HepG2 (cell line): ENCODE results near the gene TANGO2. TPM values are rescaled to one million over a fixed set of nuclear protein-coding genes. Genes with fewer than 3 reads are reported as not detected.
A peak's percentile ranks its signal among the peaks of the same experiment; 100 is the strongest.

ENCODE experiments used
- ELF1 ChIP-seq: sonication (generic); formaldehyde crosslinking; IDR thresholded peaks from 2 replicates; pipeline ENCODE4 v1.4.0; 2020; ENCODE audit warnings: missing genetic modification reagents
- FLYWCH1 ChIP-seq: sonication (generic); formaldehyde crosslinking; IDR thresholded peaks from 2 replicates; pipeline ENCODE4 v1.8.1; 2023; ENCODE audit warnings: mild to moderate bottlenecking, missing genetic modification reagents
- HMG20B ChIP-seq: conservative IDR thresholded peaks from 2 replicates; pipeline ENCODE4 v1.6.1; 2016; ENCODE audit warnings: missing genetic modification reagents, missing compliant biosample characterization
- HNRNPH1 ChIP-seq: fragments of 200-400 bp; formaldehyde crosslinking; optimal IDR thresholded peaks from 2 replicates; pipeline ENCODE3; 2017; ENCODE audit warnings: mild to moderate bottlenecking, low read depth, low read length
- KAT2B ChIP-seq: fragments of 150-350 bp; IDR thresholded peaks from 2 replicates; pipeline ENCODE4 v1.6.1; 2014; ENCODE audit warnings: low read depth, low read length, borderline replicate concordance
- LCORL ChIP-seq, 2 experiments: fragments of 450-650 bp in 1 of 2; sonication (generic) in 1 of 2; formaldehyde crosslinking in 1 of 2; IDR thresholded peaks; 2 replicates each; pipeline versions ENCODE4 v1.5.0 to v1.6.1; 2017 to 2020; ENCODE audit warnings: antibody characterized with exemption in 1 of 2, missing genetic modification reagents in 1 of 2
- MEF2D ChIP-seq: sonication (generic); formaldehyde crosslinking; IDR thresholded peaks from 2 replicates; pipeline ENCODE4 v1.5.1; 2020; ENCODE audit warnings: mild to moderate bottlenecking, missing genetic modification reagents
- PAWR ChIP-seq: sonication (generic); formaldehyde crosslinking; IDR thresholded peaks from 2 replicates; pipeline ENCODE4 v1.4.0; 2020; ENCODE audit warnings: missing genetic modification reagents, mild to moderate bottlenecking, borderline replicate concordance
- SMYD3 ChIP-seq: sonication (generic); formaldehyde crosslinking; IDR thresholded peaks from 2 replicates; pipeline ENCODE4 v1.8.1; 2023; ENCODE audit warnings: mild to moderate bottlenecking, missing genetic modification reagents
- SUZ12 ChIP-seq: fragments of 150-350 bp; IDR thresholded peaks from 2 replicates; pipeline ENCODE4 v1.6.1; 2014; ENCODE audit warnings: low read depth, low read length
- ZFP37 ChIP-seq: sonication (generic); formaldehyde crosslinking; IDR thresholded peaks from 2 replicates; pipeline ENCODE4 v1.4.0; 2020; ENCODE audit warnings: missing genetic modification reagents, borderline replicate concordance
- ZNF510 ChIP-seq: sonication (generic); formaldehyde crosslinking; IDR thresholded peaks from 2 replicates; pipeline ENCODE4 v1.4.0; 2020; ENCODE audit warnings: low read depth, mild to moderate bottlenecking, missing genetic modification reagents
- ZNF546 ChIP-seq: sonication (generic); formaldehyde crosslinking; conservative IDR thresholded peaks from 2 replicates; pipeline ENCODE4 v1.8.1; 2023; ENCODE audit warnings: mild to moderate bottlenecking, missing genetic modification reagents
- ZNF563 ChIP-seq: sonication (generic); formaldehyde crosslinking; IDR thresholded peaks from 2 replicates; pipeline ENCODE4 v1.8.0; 2022; ENCODE audit warnings: mild to moderate bottlenecking, moderate library complexity, missing genetic modification reagents
- polyA plus RNA-seq, 8 experiments: library from polyadenylated mRNA; depleted of rRNA in 3 of 8; stranded (reverse) in 7 of 8; unstranded in 1 of 8; fragments of >200 nt; fragmentation: Illumina TruSeq in 4 of 8; extraction: Trizol in 4 of 8; gene quantifications; 2 replicates each; pipeline versions ENCODE4 v1.2.1 to v1.2.3, GENCODE V29; 2011 to 2016; ENCODE audit warnings: low read depth in 4 of 8, missing spikeins in 1 of 8, mixed read lengths in 1 of 8; ENCODE audit not compliant: insufficient read depth in 1 of 8
- total RNA-seq, 5 experiments: library from RNA; depleted of rRNA; stranded (reverse); fragments of >200 nt; fragmentation: Illumina TruSeq; extraction: Trizol; gene quantifications; 2 replicates each; pipeline ENCODE4 v1.2.3, GENCODE V29; 2016; ENCODE audit warnings: low read depth in 1 of 5
- TF ChIP-seq, protein P1 (sequence below): sonication (generic); formaldehyde crosslinking; IDR thresholded peaks from 2 replicates; pipeline ENCODE4 v1.4.0; 2020; ENCODE audit warnings: mild to moderate bottlenecking, missing genetic modification reagents, borderline replicate concordance
- TF ChIP-seq, protein P2 (sequence below): IDR thresholded peaks from 2 replicates; pipeline ENCODE4 v1.6.1; 2018; ENCODE audit warnings: missing genetic modification reagents, mild to moderate bottlenecking, missing compliant biosample characterization
- TF ChIP-seq, protein P3 (sequence below): sonication (generic); formaldehyde crosslinking; IDR thresholded peaks from 2 replicates; pipeline ENCODE4 v1.5.1; 2020; ENCODE audit warnings: missing genetic modification reagents, mild to moderate bottlenecking, borderline replicate concordance
- TF ChIP-seq, protein P4 (sequence below): sonication (generic); formaldehyde crosslinking; IDR thresholded peaks from 2 replicates; pipeline ENCODE4 v1.4.0; 2020; ENCODE audit warnings: missing genetic modification reagents

TANGO2 gene
- total and polyA plus RNA-seq, 2 of the 13 experiments (the other 11 are each of a cell fraction or from before 2014, with no cell fraction given) = 12.9 to 14.8 TPM

DNA sequence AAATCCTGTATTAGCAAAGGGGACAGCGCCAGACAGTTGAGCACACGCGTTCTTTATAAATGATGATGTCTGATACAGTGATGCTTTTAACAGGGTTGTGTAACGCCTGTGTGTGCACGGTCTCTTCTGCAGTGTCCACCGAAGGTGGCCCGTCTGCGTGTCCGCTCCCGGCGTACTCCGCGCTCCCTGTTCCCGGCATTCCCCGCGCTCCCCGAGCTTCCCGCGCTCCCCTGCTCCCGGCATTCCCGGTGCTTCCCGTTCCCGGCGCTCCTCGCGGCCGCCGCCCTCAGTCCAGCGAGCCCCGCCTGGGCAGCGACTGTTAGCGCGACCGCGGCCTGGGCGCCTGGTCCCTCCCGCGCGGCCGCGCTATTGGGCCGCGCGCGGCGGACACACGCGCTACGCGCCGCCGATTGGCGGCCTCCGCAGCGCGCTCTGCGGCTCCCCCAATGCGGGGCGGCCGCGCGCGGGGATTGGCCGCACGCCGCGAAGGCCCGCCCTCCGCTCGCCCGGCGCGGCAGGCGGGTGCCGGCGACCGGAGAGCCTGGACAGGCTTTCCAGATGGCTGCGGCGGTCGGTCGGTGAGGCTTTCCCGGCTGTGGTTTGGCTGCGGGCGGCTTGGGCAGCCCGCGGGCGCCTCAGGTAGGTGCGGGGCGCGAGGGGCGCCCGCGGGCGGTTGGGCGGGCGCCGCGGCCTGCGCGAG lies 59.0 kb downstream of the TANGO2 start, which contains the start of gene DGCR8 (continued):
- TF ChIP-seq SUZ12 (peak; percentile 59), FLYWCH1 (CRISPR knock-in tag) (no peak), HMG20B (CRISPR knock-in tag) (no peak; the same call in 1 of the 2 replicates), HNRNPH1 (no peak), PAWR (no peak), ELF1 (CRISPR knock-in tag) (peak; percentile 82), KAT2B (no peak), LCORL (IDR thresholded peaks at IDR 0.05) (no peak), LCORL (CRISPR knock-in tag; IDR thresholded peaks at IDR 0.05) (peak; percentile 57; the same call in 1 of the 2 replicates), ZFP37 (0 out of 2 replicates have a peak, but pooled peaks have one; percentile 30), ZNF546 (no peak), ZNF563 (peak; percentile 47; the same call in 1 of the 2 replicates), SMYD3 (CRISPR knock-in tag) (no peak), ZNF510 (CRISPR knock-in tag) (0 out of 2 replicates have a peak, but pooled peaks have one; percentile 56), MEF2D (CRISPR knock-in tag) (no peak)
- TF ChIP-seq, protein P1, sequence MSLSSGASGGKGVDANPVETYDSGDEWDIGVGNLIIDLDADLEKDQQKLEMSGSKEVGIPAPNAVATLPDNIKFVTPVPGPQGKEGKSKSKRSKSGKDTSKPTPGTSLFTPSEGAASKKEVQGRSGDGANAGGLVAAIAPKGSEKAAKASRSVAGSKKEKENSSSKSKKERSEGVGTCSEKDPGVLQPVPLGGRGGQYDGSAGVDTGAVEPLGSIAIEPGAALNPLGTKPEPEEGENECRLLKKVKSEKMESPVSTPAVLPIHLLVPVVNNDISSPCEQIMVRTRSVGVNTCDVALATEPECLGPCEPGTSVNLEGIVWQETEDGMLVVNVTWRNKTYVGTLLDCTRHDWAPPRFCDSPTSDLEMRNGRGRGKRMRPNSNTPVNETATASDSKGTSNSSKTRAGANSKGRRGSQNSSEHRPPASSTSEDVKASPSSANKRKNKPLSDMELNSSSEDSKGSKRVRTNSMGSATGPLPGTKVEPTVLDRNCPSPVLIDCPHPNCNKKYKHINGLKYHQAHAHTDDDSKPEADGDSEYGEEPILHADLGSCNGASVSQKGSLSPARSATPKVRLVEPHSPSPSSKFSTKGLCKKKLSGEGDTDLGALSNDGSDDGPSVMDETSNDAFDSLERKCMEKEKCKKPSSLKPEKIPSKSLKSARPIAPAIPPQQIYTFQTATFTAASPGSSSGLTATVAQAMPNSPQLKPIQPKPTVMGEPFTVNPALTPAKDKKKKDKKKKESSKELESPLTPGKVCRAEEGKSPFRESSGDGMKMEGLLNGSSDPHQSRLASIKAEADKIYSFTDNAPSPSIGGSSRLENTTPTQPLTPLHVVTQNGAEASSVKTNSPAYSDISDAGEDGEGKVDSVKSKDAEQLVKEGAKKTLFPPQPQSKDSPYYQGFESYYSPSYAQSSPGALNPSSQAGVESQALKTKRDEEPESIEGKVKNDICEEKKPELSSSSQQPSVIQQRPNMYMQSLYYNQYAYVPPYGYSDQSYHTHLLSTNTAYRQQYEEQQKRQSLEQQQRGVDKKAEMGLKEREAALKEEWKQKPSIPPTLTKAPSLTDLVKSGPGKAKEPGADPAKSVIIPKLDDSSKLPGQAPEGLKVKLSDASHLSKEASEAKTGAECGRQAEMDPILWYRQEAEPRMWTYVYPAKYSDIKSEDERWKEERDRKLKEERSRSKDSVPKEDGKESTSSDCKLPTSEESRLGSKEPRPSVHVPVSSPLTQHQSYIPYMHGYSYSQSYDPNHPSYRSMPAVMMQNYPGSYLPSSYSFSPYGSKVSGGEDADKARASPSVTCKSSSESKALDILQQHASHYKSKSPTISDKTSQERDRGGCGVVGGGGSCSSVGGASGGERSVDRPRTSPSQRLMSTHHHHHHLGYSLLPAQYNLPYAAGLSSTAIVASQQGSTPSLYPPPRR (CRISPR knock-in tag) = peak; percentile 48; the same call in 1 of the 2 replicates
- TF ChIP-seq, protein P2, sequence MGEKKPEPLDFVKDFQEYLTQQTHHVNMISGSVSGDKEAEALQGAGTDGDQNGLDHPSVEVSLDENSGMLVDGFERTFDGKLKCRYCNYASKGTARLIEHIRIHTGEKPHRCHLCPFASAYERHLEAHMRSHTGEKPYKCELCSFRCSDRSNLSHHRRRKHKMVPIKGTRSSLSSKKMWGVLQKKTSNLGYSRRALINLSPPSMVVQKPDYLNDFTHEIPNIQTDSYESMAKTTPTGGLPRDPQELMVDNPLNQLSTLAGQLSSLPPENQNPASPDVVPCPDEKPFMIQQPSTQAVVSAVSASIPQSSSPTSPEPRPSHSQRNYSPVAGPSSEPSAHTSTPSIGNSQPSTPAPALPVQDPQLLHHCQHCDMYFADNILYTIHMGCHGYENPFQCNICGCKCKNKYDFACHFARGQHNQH (CRISPR knock-in tag) = peak; percentile 87
- TF ChIP-seq, protein P3, sequence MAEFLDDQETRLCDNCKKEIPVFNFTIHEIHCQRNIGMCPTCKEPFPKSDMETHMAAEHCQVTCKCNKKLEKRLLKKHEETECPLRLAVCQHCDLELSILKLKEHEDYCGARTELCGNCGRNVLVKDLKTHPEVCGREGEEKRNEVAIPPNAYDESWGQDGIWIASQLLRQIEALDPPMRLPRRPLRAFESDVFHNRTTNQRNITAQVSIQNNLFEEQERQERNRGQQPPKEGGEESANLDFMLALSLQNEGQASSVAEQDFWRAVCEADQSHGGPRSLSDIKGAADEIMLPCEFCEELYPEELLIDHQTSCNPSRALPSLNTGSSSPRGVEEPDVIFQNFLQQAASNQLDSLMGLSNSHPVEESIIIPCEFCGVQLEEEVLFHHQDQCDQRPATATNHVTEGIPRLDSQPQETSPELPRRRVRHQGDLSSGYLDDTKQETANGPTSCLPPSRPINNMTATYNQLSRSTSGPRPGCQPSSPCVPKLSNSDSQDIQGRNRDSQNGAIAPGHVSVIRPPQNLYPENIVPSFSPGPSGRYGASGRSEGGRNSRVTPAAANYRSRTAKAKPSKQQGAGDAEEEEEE = no peak
- TF ChIP-seq, protein P4, sequence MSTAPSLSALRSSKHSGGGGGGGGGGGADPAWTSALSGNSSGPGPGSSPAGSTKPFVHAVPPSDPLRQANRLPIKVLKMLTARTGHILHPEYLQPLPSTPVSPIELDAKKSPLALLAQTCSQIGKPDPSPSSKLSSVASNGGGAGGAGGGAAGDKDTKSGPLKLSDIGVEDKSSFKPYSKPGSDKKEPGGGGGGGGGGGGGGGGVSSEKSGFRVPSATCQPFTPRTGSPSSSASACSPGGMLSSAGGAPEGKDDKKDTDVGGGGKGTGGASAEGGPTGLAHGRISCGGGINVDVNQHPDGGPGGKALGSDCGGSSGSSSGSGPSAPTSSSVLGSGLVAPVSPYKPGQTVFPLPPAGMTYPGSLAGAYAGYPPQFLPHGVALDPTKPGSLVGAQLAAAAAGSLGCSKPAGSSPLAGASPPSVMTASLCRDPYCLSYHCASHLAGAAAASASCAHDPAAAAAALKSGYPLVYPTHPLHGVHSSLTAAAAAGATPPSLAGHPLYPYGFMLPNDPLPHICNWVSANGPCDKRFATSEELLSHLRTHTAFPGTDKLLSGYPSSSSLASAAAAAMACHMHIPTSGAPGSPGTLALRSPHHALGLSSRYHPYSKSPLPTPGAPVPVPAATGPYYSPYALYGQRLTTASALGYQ (CRISPR knock-in tag) = no peak
